Prostate gland (tissue), 2 donors: Measurements from ENCODE around the gene C9. TPM values are rescaled to one million over a fixed set of nuclear protein-coding genes. Genes with fewer than 3 reads are reported as not detected.

ENCODE experiments used
- DNase-seq: peaks from one replicate; pipeline ENCODE4 v3.0.0-alpha.2; 2019; ENCODE audit warnings: low spot score
- H3K27ac ChIP-seq, 2 donors: fragments of 200-600 bp; sonication (generic); 2 replicates each; pipeline ENCODE4 v1.5.1; 2017 to 2019
- H3K27me3 ChIP-seq: fragments of 200-600 bp; sonication (generic); replicated peaks from 2 replicates; pipeline ENCODE4 v1.5.1; 2019; ENCODE audit not compliant: insufficient read depth
- H3K36me3 ChIP-seq, 2 donors: fragments of 200-600 bp; sonication (generic); 1 replicate in 1 of 2; 2 replicates in 1 of 2; pipeline versions ENCODE4 v1.5.1 to v1.8.1; 2017 to 2019
- H3K4me1 ChIP-seq: fragments of 200-600 bp; sonication (generic); replicated peaks from 2 replicates; pipeline ENCODE4 v1.5.1; 2019
- H3K4me3 ChIP-seq, 2 donors: fragments of 200-600 bp; sonication (generic); 2 replicates each; pipeline ENCODE4 v1.5.1; 2017 to 2019
- H3K9me3 ChIP-seq: fragments of 200-600 bp; sonication (generic); 2 replicates; pipeline ENCODE4 v1.5.1; 2017
- POLR2A ChIP-seq: fragments of 450-650 bp; IDR thresholded peaks from one replicate; pipeline ENCODE4 v1.6.1; 2016; ENCODE audit warnings: antibody characterized with exemption, mild to moderate bottlenecking
- POLR2AphosphoS5 ChIP-seq: sonication (generic); formaldehyde crosslinking; IDR thresholded peaks from one replicate; pipeline ENCODE4 v1.6.1; 2017; ENCODE audit warnings: antibody characterized with exemption
- WGBS: methylation state at CpG from one replicate; pipeline ENCODE4 v1.1.5; 2018; 5-methylcytosine and 5-hydroxymethylcytosine counted together
- intact Hi-C: fragments of 100-400 bp; cut with DNase I; formaldehyde crosslinking; loops from one replicate; pipeline ENCODE4 v1.14.2; 2022
- total RNA-seq, 2 donors: library from RNA; depleted of rRNA; stranded (reverse); fragments of >200 nt; gene quantifications; one replicate each; pipeline ENCODE4 v1.1.0, GENCODE V29; 2016
- TF ChIP-seq, protein P1 (sequence below), 4 experiments: fragments of 200-600 bp in 2 of 4; fragments of 450-650 bp in 2 of 4; sonication (generic) in 2 of 4; IDR thresholded peaks; 1 replicate in 3 of 4; 2 replicates in 1 of 4; pipeline ENCODE4 v1.5.1; 2016 to 2019; ENCODE audit warnings: antibody characterized with exemption in 4 of 4, mild to moderate bottlenecking in 2 of 4, moderate library complexity in 2 of 4

C9 gene
- total RNA-seq, 2 donors from 2014 or later = not detected

DNA sequence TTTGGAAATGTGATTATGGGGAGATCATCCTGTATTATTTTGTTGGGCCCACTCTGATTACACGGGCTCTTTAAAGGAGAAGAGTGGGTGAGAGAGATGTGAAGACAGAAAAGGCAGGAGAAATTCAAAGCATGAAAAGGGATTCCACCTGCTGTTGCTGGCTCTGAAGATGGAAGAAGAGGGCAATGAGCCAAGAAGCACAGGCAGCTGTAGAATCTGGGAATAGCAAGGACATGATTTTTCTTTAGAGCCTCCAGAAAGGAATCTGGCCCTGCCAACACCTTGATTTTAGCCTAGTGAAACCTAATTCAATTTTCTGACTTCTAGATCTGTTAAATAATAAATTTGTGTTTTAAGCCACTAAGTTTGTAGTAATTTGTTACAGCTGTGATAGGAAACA lies 11.3 kb downstream of the C9 start:
- H3K4me3 ChIP-seq = no peak overlapping the region
- no peaks in the 10 kb centered on the region for H3K9me3 ChIP-seq
- H3K27me3 ChIP-seq = no peaks in the 10 kb centered on the region
- no peaks in the 10 kb centered on the region for H3K36me3 ChIP-seq
- WGBS = 64% methylated on average over 1 of the region's 1 CpG
- TF ChIP-seq POLR2A (no peak), POLR2AphosphoS5 (no peak)
- TF ChIP-seq, protein P1, sequence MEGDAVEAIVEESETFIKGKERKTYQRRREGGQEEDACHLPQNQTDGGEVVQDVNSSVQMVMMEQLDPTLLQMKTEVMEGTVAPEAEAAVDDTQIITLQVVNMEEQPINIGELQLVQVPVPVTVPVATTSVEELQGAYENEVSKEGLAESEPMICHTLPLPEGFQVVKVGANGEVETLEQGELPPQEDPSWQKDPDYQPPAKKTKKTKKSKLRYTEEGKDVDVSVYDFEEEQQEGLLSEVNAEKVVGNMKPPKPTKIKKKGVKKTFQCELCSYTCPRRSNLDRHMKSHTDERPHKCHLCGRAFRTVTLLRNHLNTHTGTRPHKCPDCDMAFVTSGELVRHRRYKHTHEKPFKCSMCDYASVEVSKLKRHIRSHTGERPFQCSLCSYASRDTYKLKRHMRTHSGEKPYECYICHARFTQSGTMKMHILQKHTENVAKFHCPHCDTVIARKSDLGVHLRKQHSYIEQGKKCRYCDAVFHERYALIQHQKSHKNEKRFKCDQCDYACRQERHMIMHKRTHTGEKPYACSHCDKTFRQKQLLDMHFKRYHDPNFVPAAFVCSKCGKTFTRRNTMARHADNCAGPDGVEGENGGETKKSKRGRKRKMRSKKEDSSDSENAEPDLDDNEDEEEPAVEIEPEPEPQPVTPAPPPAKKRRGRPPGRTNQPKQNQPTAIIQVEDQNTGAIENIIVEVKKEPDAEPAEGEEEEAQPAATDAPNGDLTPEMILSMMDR (IDR thresholded peaks at IDR 0.05) = no peak
- intact Hi-C loops = no loop called here
- H3K27ac ChIP-seq = no peak overlapping the region
- no peaks in the 10 kb centered on the region for H3K4me1 ChIP-seq
- no peak for DNase-seq

DNA sequence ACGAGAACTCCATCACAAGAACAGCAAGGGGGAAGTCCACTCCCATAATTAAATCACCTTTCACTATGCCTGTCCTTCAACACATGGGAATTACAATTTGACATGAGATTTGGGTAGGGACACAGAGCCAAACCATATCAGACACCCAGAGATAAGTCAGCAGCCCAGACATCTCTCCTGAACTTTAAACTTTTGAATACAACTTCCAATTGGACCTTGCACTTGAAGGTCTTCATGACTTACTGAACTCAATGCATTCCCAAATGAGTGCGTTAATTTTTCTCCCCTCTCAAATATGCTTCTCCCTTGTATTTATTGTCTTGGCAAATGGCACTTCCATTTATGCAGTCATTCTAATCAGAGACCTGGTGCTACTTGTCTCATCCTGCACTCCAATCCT lies 12.1 kb downstream of the C9 start:
- no peaks in the 10 kb centered on the region for H3K9me3 ChIP-seq
- intact Hi-C loops = no loop called here
- H3K4me3 ChIP-seq = no peak overlapping the region
- H3K4me1 ChIP-seq = no peaks in the 10 kb centered on the region
- H3K27ac ChIP-seq = no peak overlapping the region
- TF ChIP-seq, protein P1 (IDR thresholded peaks at IDR 0.05) = no peak
- TF ChIP-seq POLR2AphosphoS5 (no peak), POLR2A (no peak)
- no peaks in the 10 kb centered on the region for H3K27me3 ChIP-seq
- 83% methylated on average over 2 of the region's 2 CpGs for WGBS
- no peak for DNase-seq
- H3K36me3 ChIP-seq = no peaks in the 10 kb centered on the region

DNA sequence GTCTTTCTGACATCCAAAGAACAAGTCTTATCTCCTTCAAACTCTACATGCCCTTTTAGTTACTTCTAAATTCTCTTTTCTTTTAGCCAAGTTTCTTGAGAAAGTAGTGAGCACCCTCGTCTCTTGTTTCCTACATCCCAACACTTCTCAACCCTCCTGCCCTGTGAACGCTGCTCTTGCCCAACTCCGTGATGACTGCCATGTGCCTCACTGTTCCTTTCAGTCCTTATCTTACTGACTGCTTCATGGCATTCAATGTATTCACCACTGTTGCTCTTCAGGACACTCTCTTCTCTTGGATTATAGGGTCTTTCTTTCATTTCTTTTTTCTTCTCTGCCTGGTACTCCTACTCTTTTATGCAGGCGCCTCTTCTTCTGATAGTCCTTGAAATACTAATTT lies 14.8 kb downstream of the C9 start:
- TF ChIP-seq POLR2A = no peak
- TF ChIP-seq POLR2AphosphoS5 = no peak
- TF ChIP-seq, protein P1 (IDR thresholded peaks at IDR 0.05) = no peak
- WGBS = 88% methylated on average over 4 of the region's 4 CpGs
- Histone ChIP-seq H3K27ac (no peak overlapping the region), H3K27me3 (no peaks in the 10 kb centered on the region), H3K4me3 (no peak overlapping the region), H3K36me3 (no peaks in the 10 kb centered on the region), H3K4me1 (no peaks in the 10 kb centered on the region), H3K9me3 (no peaks in the 10 kb centered on the region)
- DNase-seq = no peak
- intact Hi-C loops = no loop called here

DNA sequence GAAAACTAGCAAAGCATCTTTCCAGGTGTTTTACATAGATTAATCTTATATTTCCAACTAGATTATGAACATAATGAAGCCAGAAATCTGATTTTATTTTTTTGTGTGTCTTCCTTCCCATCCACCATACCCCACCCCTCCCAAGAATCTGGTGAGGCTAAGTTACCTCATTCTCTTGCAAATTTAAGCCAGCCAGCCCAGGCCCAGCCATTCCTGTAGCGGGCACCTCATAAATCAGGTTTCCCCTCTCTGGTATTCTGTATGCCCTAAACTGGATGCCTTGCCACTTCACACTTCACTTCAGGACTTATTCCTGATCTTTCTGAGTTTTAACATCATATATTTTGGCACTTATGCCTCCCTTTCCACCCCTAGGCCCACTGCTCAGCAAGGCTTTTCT lies 21.8 kb downstream of the C9 start:
- DNase-seq = no peak
- Histone ChIP-seq H3K4me3 (no peak overlapping the region), H3K27ac (no peak overlapping the region), H3K36me3 (no peaks in the 10 kb centered on the region), H3K27me3 (no peaks in the 10 kb centered on the region), H3K9me3 (no peaks in the 10 kb centered on the region), H3K4me1 (no peaks in the 10 kb centered on the region)
- 90% methylated on average over 1 of the region's 1 CpG for WGBS
- intact Hi-C loops = no loop called here
- TF ChIP-seq POLR2A (no peak), POLR2AphosphoS5 (no peak)
- TF ChIP-seq, protein P1 (IDR thresholded peaks at IDR 0.05) = no peak

DNA sequence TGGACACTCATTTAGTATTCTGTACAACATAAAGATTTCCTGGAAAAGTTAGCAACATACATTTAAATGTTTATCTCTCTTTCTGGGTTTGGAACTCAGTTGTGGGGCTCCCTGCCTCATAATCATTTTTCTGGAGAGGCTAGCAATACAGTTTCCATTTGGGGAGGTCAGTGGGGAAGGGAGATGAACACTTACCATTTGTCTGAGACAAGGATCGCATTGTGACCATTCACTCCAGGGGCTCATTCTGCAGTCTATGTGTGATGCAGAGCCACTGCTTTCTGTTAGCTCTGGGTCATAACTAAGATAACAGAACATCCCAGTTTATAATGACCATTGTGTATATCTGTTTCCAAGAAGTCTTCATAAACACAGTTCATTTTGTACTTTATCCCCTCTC lies 22.4 kb downstream of the C9 start:
- 63% methylated on average over 1 of the region's 1 CpG for WGBS
- no peaks in the 10 kb centered on the region for H3K27me3 ChIP-seq
- TF ChIP-seq, protein P1 (IDR thresholded peaks at IDR 0.05) = no peak
- TF ChIP-seq POLR2A (no peak), POLR2AphosphoS5 (no peak)
- H3K36me3 ChIP-seq = no peaks in the 10 kb centered on the region
- no peak for DNase-seq
- no peaks in the 10 kb centered on the region for H3K9me3 ChIP-seq
- no peak overlapping the region for H3K4me3 ChIP-seq
- intact Hi-C loops = no loop called here
- H3K4me1 ChIP-seq = no peaks in the 10 kb centered on the region
- no peak overlapping the region for H3K27ac ChIP-seq
